Measurements from ENCODE around the gene KPTN. TPM values are rescaled to one million over a fixed set of nuclear protein-coding genes. Genes with fewer than 3 reads are reported as not detected.

The KPTN gene
- total RNA-seq, 1 experiment from 2014 or later: 19.7 TPM

- CTCF ChIA-PET: interaction anchor here (1.6 kb wide), 1 partner anchor 82 kb away, joined by 5 read pairs; no protein-coding TSS in a partner anchor
- POLR2A ChIA-PET: no interaction called here
- Mint-ChIP-seq H3K27me3 (ENCODE audit: insufficient read depth, unreplicated experiment) (no peaks in the 10 kb centered on the region), H3K27ac (ENCODE audit: unreplicated experiment) (no peak overlapping the region), H3K4me3 (ENCODE audit: unreplicated experiment) (no peak overlapping the region), H3K9me3 (ENCODE audit: unreplicated experiment) (no peaks in the 10 kb centered on the region), H3K4me1 (ENCODE audit: low read depth, unreplicated experiment) (peaks cover 16% of the 10 kb centered on the region), H3K36me3 (ENCODE audit: insufficient read depth, unreplicated experiment) (peaks cover 15% of the 10 kb centered on the region)
- Histone ChIP-seq H3K36me3 (ENCODE audit: control insufficient read depth, insufficient read depth, low read length) (no peaks in the 10 kb centered on the region), H3K9me3 (no peaks in the 10 kb centered on the region), H3K4me3 (ENCODE audit: low read depth, low read length) (no peak overlapping the region), H3K4me1 (0 out of 2 replicates have a peak, but pooled peaks cover 3% of the 10 kb centered on the region), H3K27me3 (replicated peaks; ENCODE audit: control insufficient read depth, insufficient read depth, low read length) (no peaks in the 10 kb centered on the region)
- BruUV-seq (replicated peaks): no TSS peak
- DNase-seq: no peak
- TF ChIP-seq CTCF (IDR thresholded peaks at IDR 0.05; ENCODE audit: insufficient read depth in 1 of 2, low read depth in 1 of 2, low read length in 1 of 2, severe bottlenecking in 1 of 2, unreplicated experiment in 1 of 2): no peak
- intact Hi-C loops (cut with micrococcal nuclease; ENCODE audit: unreplicated experiment): no loop called here
Observed at GRCh38 chr19:47518854-47519253, 34.8 kb upstream of the KPTN start.

GRCh38 chr19:47518139-47518538, 34.1 kb upstream of the KPTN start:
- BruUV-seq (replicated peaks): no TSS peak

GRCh38 chr19:47514869-47515588, 31.0 kb upstream of the KPTN start, which contains the start of gene NAPA:
NAPA (minus strand) TSS chr19:47515063; CDS start chr19:47514940, 123 bp downstream.
- Histone ChIP-seq H3K4me1 (peaks cover 25% of the 10 kb centered on the region), H3K27me3 (replicated peaks; ENCODE audit: control insufficient read depth, insufficient read depth, low read length) (no peaks in the 10 kb centered on the region), H3K36me3 (ENCODE audit: control insufficient read depth, insufficient read depth, low read length) (no peaks in the 10 kb centered on the region), H3K9me3 (no peaks in the 10 kb centered on the region), H3K4me3 (ENCODE audit: low read depth, low read length) (peak within 1 kb of the TSS; percentile 83)
- CTCF ChIA-PET: interaction anchor here (0.8 to 1.7 kb wide), 16 partner anchors 9 to 192 kb away, joined by 3 to 22 read pairs (median 4); partner anchors contain the start of genes DHX34 and KPTN
- Mint-ChIP-seq H3K27me3 (ENCODE audit: insufficient read depth, unreplicated experiment) (no peaks in the 10 kb centered on the region), H3K27ac (ENCODE audit: unreplicated experiment) (peak within 1 kb of the TSS; percentile 87), H3K36me3 (ENCODE audit: insufficient read depth, unreplicated experiment) (peaks cover 36% of the 10 kb centered on the region), H3K4me3 (ENCODE audit: unreplicated experiment) (peak within 1 kb of the TSS; percentile 100), H3K4me1 (ENCODE audit: low read depth, unreplicated experiment) (peaks cover 34% of the 10 kb centered on the region), H3K9me3 (ENCODE audit: unreplicated experiment) (no peaks in the 10 kb centered on the region)
- no TSS peak for BruUV-seq (replicated peaks)
- TF ChIP-seq CTCF (IDR thresholded peaks at IDR 0.05; ENCODE audit: insufficient read depth in 1 of 2, low read depth in 1 of 2, low read length in 1 of 2, severe bottlenecking in 1 of 2, unreplicated experiment in 1 of 2): no peak
- intact Hi-C loops (cut with micrococcal nuclease; ENCODE audit: unreplicated experiment): loop anchor here (1.0 to 2.0 kb wide), 7 partner anchors 49 to 192 kb away; partner anchors contain the start of gene BICRA
- POLR2A ChIA-PET: interaction anchor here (1.0 kb wide), 2 partner anchors 31 to 73 kb away, joined by 3 read pairs; partner anchors contain the start of gene KPTN
- DNase-seq: peak; percentile 100

More at GRCh38 chr19:47518139-47518538, 34.1 kb upstream of the KPTN start:
- Histone ChIP-seq H3K27me3 (replicated peaks; ENCODE audit: control insufficient read depth, insufficient read depth, low read length) (no peaks in the 10 kb centered on the region), H3K4me3 (ENCODE audit: low read depth, low read length) (no peak overlapping the region), H3K4me1 (peaks cover 6% of the 10 kb centered on the region), H3K9me3 (no peaks in the 10 kb centered on the region), H3K36me3 (ENCODE audit: control insufficient read depth, insufficient read depth, low read length) (no peaks in the 10 kb centered on the region)
- CTCF ChIA-PET: interaction anchor here (1.6 kb wide), 1 partner anchor 81 kb away, joined by 5 read pairs; no protein-coding TSS in a partner anchor
- Mint-ChIP-seq H3K36me3 (ENCODE audit: insufficient read depth, unreplicated experiment) (peaks cover 15% of the 10 kb centered on the region), H3K27ac (ENCODE audit: unreplicated experiment) (no peak overlapping the region), H3K9me3 (ENCODE audit: unreplicated experiment) (no peaks in the 10 kb centered on the region), H3K4me3 (ENCODE audit: unreplicated experiment) (no peak overlapping the region), H3K27me3 (ENCODE audit: insufficient read depth, unreplicated experiment) (no peaks in the 10 kb centered on the region), H3K4me1 (ENCODE audit: low read depth, unreplicated experiment) (peaks cover 23% of the 10 kb centered on the region)
- POLR2A ChIA-PET: no interaction called here
- intact Hi-C loops (cut with micrococcal nuclease; ENCODE audit: unreplicated experiment): no loop called here
- DNase-seq: no peak
- no peak for TF ChIP-seq CTCF (IDR thresholded peaks at IDR 0.05; ENCODE audit: insufficient read depth in 1 of 2, low read depth in 1 of 2, low read length in 1 of 2, severe bottlenecking in 1 of 2, unreplicated experiment in 1 of 2)
